Endodermal cell (in vitro differentiated cells): Measurements from ENCODE around the gene NPM3. TPM values are rescaled to one million over a fixed set of nuclear protein-coding genes. Genes with fewer than 3 reads are reported as not detected.

Experiments used
- DNase-seq: peaks from one replicate; pipeline ENCODE4 v3.0.0-alpha.2; 2017
- H3K27ac ChIP-seq: 2 replicates; pipeline ENCODE4 v1.5.1; 2013; ENCODE audit warnings: mild to moderate bottlenecking, low read depth, low read length, moderate library complexity
- H3K27me3 ChIP-seq: 2 replicates; pipeline ENCODE4 v1.6.1; 2013; ENCODE audit warnings: mild to moderate bottlenecking, low read length, moderate library complexity; ENCODE audit not compliant: insufficient read depth, control insufficient read depth, poor library complexity, severe bottlenecking
- H3K36me3 ChIP-seq: 2 replicates; pipeline ENCODE4 v1.7.0; 2013; ENCODE audit warnings: mild to moderate bottlenecking, low read length, moderate library complexity; ENCODE audit not compliant: control insufficient read depth, insufficient read depth
- H3K4me1 ChIP-seq: one replicate; pipeline ENCODE4 v1.7.0; 2013; ENCODE audit warnings: low read length; ENCODE audit not compliant: control insufficient read depth, insufficient read depth
- H3K4me3 ChIP-seq: 2 replicates; pipeline ENCODE4 v1.5.1; 2013; ENCODE audit warnings: mild to moderate bottlenecking, low read length, moderate library complexity
- H3K9ac ChIP-seq: 2 replicates; pipeline ENCODE4 v1.6.1; 2013; ENCODE audit warnings: mild to moderate bottlenecking, low read length, moderate library complexity; ENCODE audit not compliant: poor library complexity, severe bottlenecking; ENCODE audit errors: extremely low read depth
- H3K9me3 ChIP-seq: 2 replicates; pipeline ENCODE4 v1.6.1; 2013; ENCODE audit warnings: mild to moderate bottlenecking, low read length, moderate library complexity; ENCODE audit not compliant: control insufficient read depth
- H3K27ac Mint-ChIP-seq: 2 replicates; pipeline ENCODE4 v1.8.0; 2020; ENCODE audit warnings: mixed read lengths
- H3K27me3 Mint-ChIP-seq: 2 replicates; pipeline ENCODE4 v1.8.0; 2021; ENCODE audit warnings: mild to moderate bottlenecking, mixed read lengths; ENCODE audit not compliant: insufficient read depth
- H3K36me3 Mint-ChIP-seq: 2 replicates; pipeline ENCODE4 v1.8.0; 2020; ENCODE audit warnings: low read depth, mixed read lengths
- H3K4me1 Mint-ChIP-seq: 2 replicates; pipeline ENCODE4 v1.8.0; 2020; ENCODE audit warnings: mixed read lengths
- H3K4me3 Mint-ChIP-seq: 2 replicates; pipeline ENCODE4 v1.8.0; 2020; ENCODE audit warnings: mild to moderate bottlenecking, moderate library complexity, mixed read lengths
- H3K9me3 Mint-ChIP-seq: 2 replicates; pipeline ENCODE4 v1.8.0; 2020; ENCODE audit warnings: mild to moderate bottlenecking, mixed read lengths
- CTCF ChIP-seq: fragments of 200-600 bp; sonication (generic); conservative IDR thresholded peaks from 2 replicates; pipeline ENCODE4 v1.5.0; 2021; ENCODE audit warnings: antibody characterized with exemption, mild to moderate bottlenecking
- WGBS, 2 experiments: methylation state at CpG; one replicate each; pipeline versions ENCODE4 v1.1.5 to v1.1.7; 2013; ENCODE audit warnings: missing lambda C conversion rate in 2 of 2, mixed read lengths in 1 of 2; ENCODE audit not compliant: insufficient coverage in 1 of 2, insufficient read length in 1 of 2; 5-methylcytosine and 5-hydroxymethylcytosine counted together
- total RNA-seq, 2 donors: library from RNA; stranded (reverse); fragmentation: NEBNext Ultra II Directional in 1 of 2; extraction: Animal tissue kit (Norgen Biotek cat#: 25700) in 1 of 2; gene quantifications; 2 replicates in 1 of 2; 3 replicates in 1 of 2; pipeline ENCODE4 v1.2.1, GENCODE V29; 2021

Gene NPM3
- total RNA-seq, 2 donors from 2014 or later, result 82.2 to 133 TPM

GRCh38 chr10:101778781-101779543 lies 4.3 kb downstream of the NPM3 start:
- H3K4me3 ChIP-seq, result peak overlapping the region; percentile 67
- H3K4me3 Mint-ChIP-seq, result peak overlapping the region; percentile 99
- H3K9me3 Mint-ChIP-seq, result no peaks in the 10 kb centered on the region
- H3K27ac ChIP-seq, result no peak overlapping the region
- H3K4me1 ChIP-seq, result peaks cover 22% of the 10 kb centered on the region
- 0 to 1% methylated on average over 10 to 58 of the region's 58 CpGs for WGBS, 2 experiments
- peak overlapping the region; percentile 93 for H3K27ac Mint-ChIP-seq
- H3K36me3 Mint-ChIP-seq, result peaks cover 6% of the 10 kb centered on the region
- peaks cover 27% of the 10 kb centered on the region for H3K36me3 ChIP-seq
- H3K4me1 Mint-ChIP-seq, result peaks cover 52% of the 10 kb centered on the region
- peaks cover 19% of the 10 kb centered on the region for H3K27me3 Mint-ChIP-seq
- peak; percentile 95 for DNase-seq
- peaks cover 4% of the 10 kb centered on the region for H3K27me3 ChIP-seq
- TF ChIP-seq CTCF, result no peak
- H3K9me3 ChIP-seq, result no peaks in the 10 kb centered on the region
- H3K9ac ChIP-seq, result peak overlapping the region; percentile 70

- no peaks in the 10 kb centered on the region for H3K9me3 Mint-ChIP-seq
- no peak overlapping the region for H3K27ac ChIP-seq
- no peak for DNase-seq
- no peaks in the 10 kb centered on the region for H3K9me3 ChIP-seq
- no peak for TF ChIP-seq CTCF
- H3K27ac Mint-ChIP-seq, result no peak overlapping the region
- no peak overlapping the region for H3K9ac ChIP-seq
- H3K4me3 ChIP-seq, result no peak overlapping the region
- H3K4me1 Mint-ChIP-seq, result peaks cover 58% of the 10 kb centered on the region
- peaks cover 32% of the 10 kb centered on the region for H3K36me3 ChIP-seq
- H3K4me3 Mint-ChIP-seq, result peak overlapping the region; percentile 99
- peaks cover 7% of the 10 kb centered on the region for H3K36me3 Mint-ChIP-seq
- peaks cover 23% of the 10 kb centered on the region for H3K27me3 Mint-ChIP-seq
- peaks cover 29% of the 10 kb centered on the region for H3K4me1 ChIP-seq
- WGBS, 2 experiments, result 33 to 63% methylated on average over 7 to 12 of the region's 12 CpGs
- H3K27me3 ChIP-seq, result peaks cover 10% of the 10 kb centered on the region
Measured at GRCh38 chr10:101778151-101778780, 5.0 kb downstream of the NPM3 start.

GRCh38 chr10:101777619-101778145 lies 5.6 kb downstream of the NPM3 start:
- Histone ChIP-seq H3K4me1 (peaks cover 35% of the 10 kb centered on the region), H3K9me3 (no peaks in the 10 kb centered on the region), H3K27ac (no peak overlapping the region), H3K27me3 (peaks cover 10% of the 10 kb centered on the region), H3K4me3 (no peak overlapping the region), H3K9ac (no peak overlapping the region), H3K36me3 (peaks cover 38% of the 10 kb centered on the region)
- Mint-ChIP-seq H3K9me3 (no peaks in the 10 kb centered on the region), H3K27me3 (peaks cover 26% of the 10 kb centered on the region), H3K36me3 (peaks cover 7% of the 10 kb centered on the region), H3K4me1 (peaks cover 62% of the 10 kb centered on the region), H3K4me3 (peak overlapping the region; percentile 56), H3K27ac (no peak overlapping the region)
- DNase-seq, result peak; percentile 62
- WGBS, 2 experiments, result 92 to 100% methylated on average over 1 to 3 of the region's 3 CpGs
- TF ChIP-seq CTCF, result no peak
